GM18909 (cell line): ENCODE results near the gene PECR.

Experiments
- ATAC-seq: cut with Tn5 transposase; IDR thresholded peaks from one replicate; pipeline ENCODE4 v1.9.1; 2021; ENCODE audit warnings: mild to moderate bottlenecking; ENCODE audit not compliant: unreplicated experiment, poor library complexity

Gene PECR

GRCh38 chr2:216081487-216082116, at the start of gene PECR, which contains the start of gene TMEM169:
TSS of gene PECR (minus strand) at chr2:216081809. CDS start at chr2:216081741, 68 bp downstream.
TSS of gene TMEM169 (plus strand) at chr2:216081919. CDS start at chr2:216095964, 14,045 bp downstream.
- peak; percentile 93 for ATAC-seq

- ATAC-seq, result no peak
These were observed 48.9 kb upstream of the PECR start for GRCh38 chr2:216130346-216130971.

- ATAC-seq, result no peak
These were observed 45.3 kb upstream of the PECR start for GRCh38 chr2:216126943-216127342.

GRCh38 chr2:216121255-216121654, 39.6 kb upstream of the PECR start:
- ATAC-seq, result no peak

GRCh38 chr2:216119986-216120385, 38.4 kb upstream of the PECR start:
- ATAC-seq, result no peak

GRCh38 chr2:216119146-216119545, 37.5 kb upstream of the PECR start:
- no peak for ATAC-seq

GRCh38 chr2:216118474-216118873, 36.9 kb upstream of the PECR start:
- ATAC-seq, result no peak

- no peak for ATAC-seq
These were observed 36.1 kb upstream of the PECR start for GRCh38 chr2:216117561-216118340.

- no peak for ATAC-seq
These were observed 34.8 kb upstream of the PECR start for GRCh38 chr2:216116418-216116817.

GRCh38 chr2:216114714-216115531, 33.3 kb upstream of the PECR start:
- peak; percentile 43 for ATAC-seq

GRCh38 chr2:216114382-216114713, 32.7 kb upstream of the PECR start:
- peak; percentile 1 for ATAC-seq

GRCh38 chr2:216113572-216113971, 32.0 kb upstream of the PECR start:
- ATAC-seq, result peak; percentile 82

GRCh38 chr2:216112926-216113325, 31.3 kb upstream of the PECR start:
- no peak for ATAC-seq

- ATAC-seq, result no peak
These were observed 29.5 kb upstream of the PECR start for GRCh38 chr2:216111122-216111521.

- no peak for ATAC-seq
These were observed 29.0 kb upstream of the PECR start for GRCh38 chr2:216110620-216111019.

- no peak for ATAC-seq
These were observed 28.5 kb upstream of the PECR start for GRCh38 chr2:216109962-216110614.

- ATAC-seq, result peak; percentile 52
These were observed 27.6 kb upstream of the PECR start, which contains the start of gene XRCC5 for GRCh38 chr2:216108967-216109921. TSS of gene XRCC5 (plus strand) at chr2:216109348. CDS start at chr2:216109437, 89 bp downstream.

- ATAC-seq, result no peak
These were observed 26.8 kb upstream of the PECR start for GRCh38 chr2:216108310-216108966.
